Measurements from ENCODE around the gene CABCOCO1.

DNA sequence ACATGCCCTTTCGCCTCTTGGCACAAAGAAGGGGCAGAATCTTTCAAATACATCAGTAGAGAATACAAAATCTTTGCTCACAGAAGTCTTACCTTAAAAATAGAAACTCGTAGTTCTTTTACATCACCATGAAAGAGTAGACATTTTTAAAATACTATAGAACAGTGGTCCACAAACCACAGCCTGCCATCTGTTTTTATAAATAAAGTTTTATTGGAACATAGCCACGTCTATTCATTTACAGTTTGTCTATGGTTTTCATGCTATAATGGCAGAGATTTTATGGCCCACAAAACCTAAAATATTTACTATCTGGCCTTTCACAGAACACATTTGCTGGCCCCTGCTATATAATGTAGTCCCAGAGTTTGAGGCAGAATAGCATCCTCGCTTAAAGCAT lies 46.1 kb upstream of the CABCOCO1 start:
- TF ChIP-seq ZFP30 (CRISPR knock-in tag; IDR thresholded peaks at IDR 0.05) (no peak), ARNTL (CRISPR knock-in tag; IDR thresholded peaks at IDR 0.05; ENCODE audit: borderline replicate concordance, low read depth) (no peak), RARB (CRISPR knock-in tag; IDR thresholded peaks at IDR 0.05) (no peak), TOX (CRISPR knock-in tag; IDR thresholded peaks at IDR 0.05; ENCODE audit: borderline replicate concordance) (no peak), ZNF8 (CRISPR knock-in tag; IDR thresholded peaks at IDR 0.05) (no peak), SNAI2 (CRISPR knock-in tag; IDR thresholded peaks at IDR 0.05) (no peak), ISL1 (CRISPR knock-in tag; IDR thresholded peaks at IDR 0.05) (no peak)
- TF ChIP-seq, protein P1, sequence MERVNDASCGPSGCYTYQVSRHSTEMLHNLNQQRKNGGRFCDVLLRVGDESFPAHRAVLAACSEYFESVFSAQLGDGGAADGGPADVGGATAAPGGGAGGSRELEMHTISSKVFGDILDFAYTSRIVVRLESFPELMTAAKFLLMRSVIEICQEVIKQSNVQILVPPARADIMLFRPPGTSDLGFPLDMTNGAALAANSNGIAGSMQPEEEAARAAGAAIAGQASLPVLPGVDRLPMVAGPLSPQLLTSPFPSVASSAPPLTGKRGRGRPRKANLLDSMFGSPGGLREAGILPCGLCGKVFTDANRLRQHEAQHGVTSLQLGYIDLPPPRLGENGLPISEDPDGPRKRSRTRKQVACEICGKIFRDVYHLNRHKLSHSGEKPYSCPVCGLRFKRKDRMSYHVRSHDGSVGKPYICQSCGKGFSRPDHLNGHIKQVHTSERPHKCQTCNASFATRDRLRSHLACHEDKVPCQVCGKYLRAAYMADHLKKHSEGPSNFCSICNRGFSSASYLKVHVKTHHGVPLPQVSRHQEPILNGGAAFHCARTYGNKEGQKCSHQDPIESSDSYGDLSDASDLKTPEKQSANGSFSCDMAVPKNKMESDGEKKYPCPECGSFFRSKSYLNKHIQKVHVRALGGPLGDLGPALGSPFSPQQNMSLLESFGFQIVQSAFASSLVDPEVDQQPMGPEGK (CRISPR knock-in tag; IDR thresholded peaks at IDR 0.05; ENCODE audit: borderline replicate concordance): no peak
- TF ChIP-seq, protein P2, sequence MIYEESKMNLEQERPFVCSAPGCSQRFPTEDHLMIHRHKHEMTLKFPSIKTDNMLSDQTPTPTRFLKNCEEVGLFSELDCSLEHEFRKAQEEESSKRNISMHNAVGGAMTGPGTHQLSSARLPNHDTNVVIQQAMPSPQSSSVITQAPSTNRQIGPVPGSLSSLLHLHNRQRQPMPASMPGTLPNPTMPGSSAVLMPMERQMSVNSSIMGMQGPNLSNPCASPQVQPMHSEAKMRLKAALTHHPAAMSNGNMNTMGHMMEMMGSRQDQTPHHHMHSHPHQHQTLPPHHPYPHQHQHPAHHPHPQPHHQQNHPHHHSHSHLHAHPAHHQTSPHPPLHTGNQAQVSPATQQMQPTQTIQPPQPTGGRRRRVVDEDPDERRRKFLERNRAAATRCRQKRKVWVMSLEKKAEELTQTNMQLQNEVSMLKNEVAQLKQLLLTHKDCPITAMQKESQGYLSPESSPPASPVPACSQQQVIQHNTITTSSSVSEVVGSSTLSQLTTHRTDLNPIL (CRISPR knock-in tag; IDR thresholded peaks at IDR 0.05; ENCODE audit: low read depth): no peak

All from SK-N-SH treated with all-trans-retinoic acid at 6 μM for 48 hours (cell line).